HG03280 (cell line): ENCODE measurements around the gene ECEL1.
"Not testable (repeated sequence)": the region's sequence is repeated elsewhere in the genome, so short reads cannot be mapped to it uniquely, and the experiment has no call there.

Experiments
- ATAC-seq: cut with Tn5 transposase; IDR thresholded peaks from one replicate; pipeline ENCODE4 v1.9.1; 2021; ENCODE audit warnings: mild to moderate bottlenecking, moderate library complexity; ENCODE audit not compliant: unreplicated experiment

ECEL1 gene

DNA sequence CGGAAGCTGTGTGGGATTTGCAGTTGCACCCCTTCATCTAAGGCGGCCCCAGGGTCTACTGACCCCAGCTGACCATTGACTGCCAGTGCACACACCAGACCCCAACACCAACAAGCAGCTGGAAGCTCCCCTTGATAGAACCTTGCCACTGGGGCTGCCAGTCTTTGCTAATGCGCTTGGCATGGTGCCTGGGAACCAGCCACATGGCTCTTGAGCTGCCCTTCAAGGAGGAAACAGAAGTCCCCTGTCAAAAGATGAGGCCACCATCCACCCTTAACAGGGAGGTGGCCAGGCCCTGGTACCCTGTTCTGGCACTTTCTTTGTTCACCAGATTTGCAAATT, 23.1 kb downstream of the ECEL1 start:
- ATAC-seq, result no peak

DNA sequence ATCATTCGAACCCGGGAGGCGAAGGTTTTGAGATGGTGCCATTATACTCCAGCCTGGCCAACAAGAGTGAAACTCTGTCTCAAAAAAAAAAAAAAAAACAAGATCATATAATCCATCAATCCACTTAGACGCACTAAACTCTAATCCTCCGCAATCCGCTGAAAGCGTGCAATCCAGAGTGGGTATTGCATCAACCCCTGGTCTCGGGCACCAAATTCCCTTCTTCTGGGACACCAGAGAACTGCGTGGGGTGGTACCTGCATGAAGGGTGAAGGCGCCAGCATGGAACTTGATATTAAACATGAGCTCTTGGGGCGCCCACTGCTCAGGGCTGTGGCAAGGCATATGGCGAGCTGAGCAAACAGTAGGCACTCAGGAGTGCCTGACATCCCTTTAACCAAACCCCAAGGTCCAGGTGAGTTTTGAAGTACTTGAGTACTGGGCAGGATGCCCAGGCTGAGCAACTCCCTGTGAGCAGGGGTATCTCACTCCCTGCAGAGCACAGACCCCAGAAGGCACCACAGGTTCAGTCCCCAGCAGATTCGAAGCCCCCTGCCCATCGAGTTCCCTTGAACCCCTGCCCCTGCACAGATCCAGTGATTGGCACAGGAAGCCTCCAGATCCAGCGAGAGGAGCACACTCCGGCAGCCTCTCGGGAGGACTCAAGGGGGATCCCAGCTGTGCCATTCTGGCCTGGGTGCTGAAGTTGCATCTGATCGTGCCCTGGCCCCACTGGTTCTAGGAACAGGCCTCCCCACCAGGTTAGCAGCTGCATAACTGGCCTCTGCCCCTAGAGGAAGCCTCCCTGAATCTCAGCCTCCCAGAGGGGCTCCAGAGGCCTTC, 23.7 kb downstream of the ECEL1 start:
- no peak for ATAC-seq

DNA sequence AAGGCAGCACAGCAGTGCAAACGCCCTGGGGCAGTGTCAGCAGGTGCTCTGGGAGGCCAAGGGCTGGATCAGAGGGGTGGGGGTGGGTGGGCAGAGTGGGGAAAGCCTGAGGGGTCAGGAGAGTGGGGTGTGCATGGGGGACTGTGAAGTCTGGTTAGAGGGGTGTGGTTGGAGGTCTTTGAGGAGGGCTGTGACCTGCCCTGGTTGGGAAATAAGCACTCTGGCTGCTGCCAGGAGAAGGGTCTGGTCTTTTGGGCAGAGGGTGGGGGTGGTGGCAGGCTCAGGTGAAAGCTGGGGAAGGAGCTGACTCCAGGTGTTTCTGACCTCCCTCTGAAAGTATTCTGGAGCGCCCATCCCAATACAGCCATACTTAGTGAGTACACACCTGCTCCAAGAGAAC, 27.5 kb downstream of the ECEL1 start:
- ATAC-seq, result no peak

DNA sequence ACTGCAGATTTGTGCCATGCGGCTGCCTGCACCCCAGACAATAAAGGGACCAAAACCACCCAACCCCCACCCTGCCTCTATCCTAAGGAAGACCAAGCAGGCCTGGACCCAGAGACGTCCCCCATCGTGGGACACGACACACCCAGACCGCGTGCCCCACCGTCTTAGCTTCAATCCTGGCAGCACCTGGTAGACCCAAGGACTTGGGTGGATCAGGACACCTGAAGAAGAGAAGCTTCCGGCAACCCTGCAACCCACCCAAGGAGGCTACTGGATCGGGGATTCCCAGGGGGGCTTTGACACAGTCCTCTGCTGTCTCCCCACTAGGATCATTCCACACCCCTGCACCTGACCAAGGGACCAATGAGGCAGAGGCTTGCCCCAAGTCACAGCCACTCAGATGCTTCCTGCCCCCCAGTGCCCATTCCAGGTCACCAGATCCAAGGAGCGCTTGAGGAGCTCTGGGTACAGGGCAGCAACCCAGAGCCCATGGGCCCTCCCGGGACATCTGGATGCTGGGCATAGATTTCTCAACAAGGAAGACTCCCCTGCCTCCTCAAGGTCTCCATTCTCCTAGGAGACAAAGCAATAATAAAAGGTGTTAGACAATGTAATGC, 28.1 kb downstream of the ECEL1 start:
- ATAC-seq, result no peak

- no peak for ATAC-seq
These were observed 28.8 kb downstream of the ECEL1 start for GRCh38 chr2:232458661-232459418.

GRCh38 chr2:232458051-232458660, 29.5 kb downstream of the ECEL1 start:
- no peak for ATAC-seq

DNA sequence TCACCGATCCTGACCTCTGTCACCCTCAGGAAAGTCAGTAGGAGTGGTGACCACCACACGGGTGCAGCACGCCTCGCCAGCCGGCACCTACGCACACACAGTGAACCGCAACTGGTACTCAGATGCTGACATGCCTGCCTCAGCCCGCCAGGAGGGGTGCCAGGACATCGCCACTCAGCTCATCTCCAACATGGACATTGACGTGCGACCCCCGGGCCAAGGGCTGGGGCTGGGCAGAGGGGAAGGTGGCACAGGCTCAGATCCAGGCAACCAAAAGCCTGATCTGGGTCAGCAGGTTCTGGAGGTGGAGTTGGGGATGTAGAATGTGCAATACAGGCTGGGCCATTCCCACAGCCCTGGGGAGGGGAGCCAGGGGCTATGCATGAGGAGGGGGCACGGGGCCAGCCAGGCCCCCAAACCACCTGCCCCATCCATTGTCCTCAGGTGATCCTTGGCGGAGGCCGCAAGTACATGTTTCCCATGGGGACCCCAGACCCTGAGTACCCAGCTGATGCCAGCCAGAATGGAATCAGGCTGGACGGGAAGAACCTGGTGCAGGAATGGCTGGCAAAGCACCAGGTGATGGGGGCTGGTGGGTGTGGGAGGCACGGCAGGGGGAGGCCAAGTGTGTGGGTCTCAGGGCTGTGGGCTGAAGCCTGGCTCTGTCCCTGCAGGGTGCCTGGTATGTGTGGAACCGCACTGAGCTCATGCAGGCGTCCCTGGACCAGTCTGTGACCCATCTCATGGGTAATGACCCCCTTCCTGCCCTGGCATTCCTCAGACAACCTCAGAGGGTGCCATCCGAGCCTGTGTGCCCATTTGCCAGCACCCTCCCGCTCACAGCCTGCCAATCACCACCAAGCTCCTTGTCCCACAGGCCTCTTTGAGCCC, 30.3 kb downstream of the ECEL1 start:
- no peak for ATAC-seq

GRCh38 chr2:232456296-232457120, 31.1 kb downstream of the ECEL1 start:
- ATAC-seq, result no peak

GRCh38 chr2:232455426-232456255, 32.0 kb downstream of the ECEL1 start, which contains the start of gene ALPI:
Gene ALPI (plus strand): TSS chr2:232456153. CDS start chr2:232456200, 47 bp downstream.
- ATAC-seq, result no peak

DNA sequence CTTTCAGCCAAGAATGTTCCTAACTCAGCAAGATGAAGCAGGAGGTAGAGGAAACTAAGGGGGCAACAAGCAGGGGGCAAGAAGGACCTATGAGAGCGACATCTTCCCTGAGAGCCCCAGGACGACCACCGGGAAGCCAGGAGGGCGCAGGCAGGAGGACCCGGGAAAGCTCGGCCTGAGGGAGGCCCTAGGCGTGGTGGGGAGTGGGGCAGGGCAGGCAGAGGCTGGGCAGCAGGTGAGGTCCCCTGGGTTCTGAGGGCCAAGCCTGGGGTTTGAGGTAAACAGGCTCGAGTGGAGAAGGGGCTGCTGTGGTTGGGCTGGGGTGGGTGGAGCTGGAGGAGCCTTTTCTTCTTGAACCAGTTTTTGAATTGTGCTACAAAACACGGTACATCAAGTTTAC, 33.0 kb downstream of the ECEL1 start:
- no peak for ATAC-seq

DNA sequence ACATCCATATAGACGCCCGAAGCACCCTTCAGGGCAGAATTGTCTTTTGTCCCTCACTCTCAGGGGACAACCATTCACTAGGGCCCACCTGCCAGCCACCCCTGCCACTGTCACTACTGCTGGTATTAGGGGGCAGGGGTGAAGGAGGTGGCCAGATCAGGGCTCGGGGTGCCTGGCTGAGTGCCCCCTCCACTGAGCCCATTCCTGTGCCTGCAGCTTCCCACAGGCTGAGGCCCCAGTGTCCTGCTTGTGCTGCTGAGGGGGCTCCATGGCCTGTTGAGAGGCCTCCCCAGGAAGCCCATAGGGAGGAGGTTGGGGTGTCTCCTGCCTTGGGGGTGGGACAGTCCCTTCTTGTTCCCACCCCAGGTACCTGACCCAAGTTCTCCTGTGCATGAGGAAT, 36.0 kb downstream of the ECEL1 start:
- ATAC-seq, result not testable (repeated sequence)

DNA sequence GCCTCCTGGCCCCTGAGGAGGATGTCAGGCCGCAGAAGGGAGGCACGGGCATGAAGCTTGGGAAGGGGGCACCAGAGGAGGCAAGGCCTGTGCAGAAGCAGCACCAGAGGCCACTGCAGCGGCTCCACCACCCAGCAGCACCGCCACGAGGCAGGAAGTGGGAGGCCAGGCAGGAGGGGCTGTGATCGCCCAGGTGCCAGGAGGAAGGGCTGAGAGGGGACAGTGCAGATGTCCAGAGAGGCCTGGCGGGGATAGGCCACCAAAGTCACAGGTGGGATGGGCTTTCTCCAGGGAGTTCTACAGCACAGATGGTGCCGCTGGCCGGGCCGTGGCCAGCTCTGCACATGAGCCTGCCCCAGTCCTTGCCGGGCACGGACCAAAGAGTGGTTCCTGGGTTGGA, 37.7 kb downstream of the ECEL1 start:
- ATAC-seq, result no peak

DNA sequence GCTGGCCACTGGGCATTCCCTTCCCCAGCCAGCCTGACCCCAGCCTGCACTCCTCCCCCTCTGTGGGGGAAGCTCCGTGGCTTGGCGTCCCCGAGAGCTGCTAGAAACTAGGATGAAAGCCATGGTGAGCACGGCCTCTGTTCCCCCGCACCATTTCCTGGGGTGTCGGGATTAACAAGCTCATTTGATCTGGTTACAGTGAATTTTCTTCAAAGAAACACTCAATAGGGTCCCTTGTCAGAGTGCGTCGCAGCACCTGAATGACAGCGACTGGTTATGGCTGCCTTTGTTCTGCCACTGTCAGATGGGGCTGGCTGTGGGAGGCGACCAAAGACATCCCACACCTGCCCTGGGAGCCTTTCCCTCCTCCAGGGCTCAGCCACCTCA, 39.3 kb downstream of the ECEL1 start:
- ATAC-seq, result no peak

DNA sequence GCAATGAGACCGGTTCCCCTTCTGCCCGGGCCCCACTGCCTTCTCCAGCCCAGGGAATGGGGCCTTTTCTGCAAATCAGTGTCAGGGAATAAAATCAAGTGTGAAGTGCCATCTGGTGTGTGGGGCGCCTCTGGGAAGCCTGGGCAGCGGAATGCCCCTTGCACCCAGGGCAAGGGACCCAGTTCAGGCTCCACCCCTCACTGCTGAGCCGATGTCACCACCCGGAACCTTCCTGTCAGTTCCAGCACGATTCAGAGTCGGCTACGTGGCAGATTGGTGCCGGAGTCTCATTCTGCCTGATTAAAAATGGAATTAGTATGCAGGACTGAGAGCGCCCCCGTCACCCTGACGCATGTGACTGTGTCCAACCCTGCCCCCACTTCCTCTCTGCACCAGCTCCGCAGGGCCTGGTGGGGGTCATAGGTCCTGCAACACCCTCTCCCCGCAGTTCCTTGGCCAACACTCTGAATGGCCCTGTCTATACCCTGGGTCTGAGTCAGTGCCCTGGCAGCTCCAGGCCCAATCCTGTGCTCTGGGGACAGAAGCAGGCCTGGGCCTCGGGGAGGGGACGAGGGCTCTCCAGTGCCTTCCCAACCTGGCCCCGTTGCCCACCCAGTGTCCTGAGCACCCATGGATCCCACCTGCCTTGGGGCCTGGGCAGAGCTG, 39.9 kb downstream of the ECEL1 start:
- ATAC-seq, result no peak

GRCh38 chr2:232447091-232447620, 40.5 kb downstream of the ECEL1 start:
- no peak for ATAC-seq

DNA sequence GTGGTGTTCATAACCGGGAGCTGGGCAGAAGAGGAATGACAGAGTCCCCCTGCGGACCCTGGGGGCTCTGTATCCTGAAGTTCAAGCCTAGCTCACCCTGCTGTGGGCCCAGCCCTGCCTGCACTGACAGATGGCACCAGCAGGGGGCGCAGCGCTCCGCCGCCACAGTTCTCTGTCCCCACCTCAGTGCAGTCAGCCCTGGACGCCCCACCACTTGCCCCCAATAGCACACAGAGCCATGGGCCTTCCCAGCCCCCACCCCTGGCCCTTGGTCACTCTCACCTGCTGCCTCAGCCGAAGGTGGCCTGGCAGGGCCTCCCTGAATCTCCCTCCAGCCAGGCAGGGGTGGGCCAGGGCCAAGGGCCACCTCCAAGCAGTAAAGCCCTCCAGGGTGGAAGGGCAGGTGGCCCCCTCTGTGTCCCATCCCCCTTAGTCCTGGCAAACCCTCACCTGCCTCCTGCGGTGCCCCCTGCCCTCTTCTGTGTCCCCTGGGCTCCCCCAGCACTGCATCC, 41.3 kb downstream of the ECEL1 start:
- not testable (repeated sequence) for ATAC-seq

DNA sequence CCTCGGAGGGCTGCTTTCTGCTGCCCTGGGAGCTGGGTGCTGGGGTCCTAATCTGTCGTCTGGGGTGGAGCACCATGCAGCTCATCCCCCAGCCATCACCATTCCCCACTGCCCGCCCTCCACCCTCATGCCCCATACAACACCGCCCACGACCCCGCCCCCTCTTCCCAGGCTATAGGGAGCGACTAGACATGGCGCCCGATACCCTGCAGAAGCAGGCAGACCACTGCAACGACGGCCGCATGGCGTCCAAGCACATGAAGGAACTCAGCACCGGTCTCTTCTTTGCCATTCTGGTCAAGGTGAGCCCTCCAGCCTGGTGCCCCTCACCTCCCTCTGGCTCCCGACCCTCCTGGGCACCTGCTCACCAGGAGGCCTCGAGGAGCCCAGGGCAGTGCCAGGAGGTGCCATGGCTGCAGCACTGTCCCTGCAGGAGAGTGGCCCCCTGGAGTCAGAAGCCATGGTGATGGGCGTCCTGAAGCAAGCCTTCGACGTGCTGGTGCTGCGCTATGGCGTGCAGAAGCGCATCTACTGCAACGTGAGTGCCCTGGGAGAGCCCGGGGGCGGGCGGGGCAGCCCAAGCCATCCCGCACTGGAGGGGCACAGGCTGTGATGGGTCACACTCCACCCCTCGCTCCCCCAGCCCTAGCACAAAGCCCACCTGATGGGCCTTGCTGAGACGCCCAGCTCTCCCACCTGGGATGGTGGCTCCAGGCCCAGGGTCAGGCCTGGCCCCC, 42.3 kb downstream of the ECEL1 start:
- ATAC-seq, result not testable (repeated sequence)
